HCT116 (cell line): Measurements from ENCODE around the gene ATL2. TPM values are rescaled to one million over a fixed set of nuclear protein-coding genes. Genes with fewer than 3 reads are reported as not detected.
"Not testable (repeated sequence)": the region's sequence is repeated elsewhere in the genome, so short reads cannot be mapped to it uniquely, and the experiment has no call there.

Experiments
- ATAC-seq: fragments of 200-7000 bp; cut with Tn5 transposase; 2 replicates; pipeline ENCODE4 v1.9.1; 2020; ENCODE audit warnings: mild to moderate bottlenecking, moderate library complexity
- BruUV-seq: library from RNA; stranded (reverse); fragments of 400-500 nt; replicated peaks from 2 replicates; lab custom pipeline; 2021; lab: Mats Ljungman, UMichigan
- CTCF ChIA-PET: fragments of 300-600 bp; sonication (Branson Sonifier 250); formaldehyde crosslinking; loops from one replicate; lab custom pipeline; 2021; ENCODE audit warnings: antibody characterized with exemption; lab: Charles Lee
- POLR2A ChIA-PET: fragments of 300-600, 350-600 bp; sonication (Branson Sonifier 250); formaldehyde crosslinking; loops from one replicate; lab custom pipeline; 2021; ENCODE audit warnings: antibody characterized with exemption; lab: Charles Lee
- RAD21 ChIA-PET, 2 experiments: fragments of 300-600 bp; sonication (Branson Sonifier 250); formaldehyde crosslinking; loops; one replicate each; lab custom pipeline; 2023; ENCODE audit warnings: low total read pairs in 2 of 2; ENCODE audit not compliant: uncharacterized antibody in 2 of 2, unreplicated experiment in 2 of 2, low non-redundant PET in 1 of 2; lab: Charles Lee
- DNase-seq: peaks from one replicate; pipeline ENCODE4 v3.0.0-alpha.2; 2010; ENCODE audit warnings: low read depth, low spot score
- H2AFZ ChIP-seq: fragments of 200-600 bp; shearing (Covaris generic), sonication (generic); 2 replicates; pipeline ENCODE4 v1.6.1; 2017; ENCODE audit warnings: low read depth, mixed run types, mixed read lengths, antibody characterized with exemption, low read length; ENCODE audit not compliant: poor library complexity, severe bottlenecking
- H3K27ac ChIP-seq: 2 replicates; pipeline ENCODE4 v1.5.1; 2012; ENCODE audit warnings: low read depth, low read length
- H3K27me3 ChIP-seq: fragments of 200-600 bp; sonication (generic); 2 replicates; pipeline ENCODE4 v1.6.1; 2016; ENCODE audit warnings: mixed run types, low read length, mixed read lengths; ENCODE audit not compliant: insufficient read depth
- H3K36me3 ChIP-seq, 2 experiments: fragments of 200-500 bp in 1 of 2; fragments of 200-600 bp in 1 of 2; sonication (Bioruptor generic) in 1 of 2; sonication (generic) in 1 of 2; 2 replicates each; pipeline versions ENCODE4 v1.5.1 to v1.6.1; 2014 to 2016; ENCODE audit warnings: low read length in 2 of 2, inconsistent platforms in 1 of 2, mixed read lengths in 1 of 2, mixed run types in 1 of 2; ENCODE audit not compliant: insufficient read depth in 2 of 2, control insufficient read depth in 1 of 2
- H3K4me1 ChIP-seq, 2 experiments: fragments of 200-600 bp in 1 of 2; sonication (generic) in 1 of 2; 2 replicates each; pipeline versions ENCODE4 v1.5.1 to v1.6.1; 2012 to 2017; ENCODE audit warnings: low read length in 2 of 2, inconsistent platforms in 1 of 2, mild to moderate bottlenecking in 1 of 2, mixed read lengths in 1 of 2, mixed run types in 1 of 2, moderate library complexity in 1 of 2; ENCODE audit not compliant: insufficient read depth in 2 of 2, control insufficient read depth in 1 of 2
- H3K4me2 ChIP-seq: fragments of 200-600 bp; sonication (generic); 2 replicates; pipeline ENCODE4 v1.6.1; 2017; ENCODE audit warnings: mixed run types, low read length, mixed read lengths
- H3K4me3 ChIP-seq, 2 experiments: fragments of 200-600 bp in 1 of 2; sonication (generic) in 1 of 2; replicated peaks in 1 of 2; 2 replicates each; pipeline ENCODE4 v1.5.1; 2011 to 2016; ENCODE audit warnings: low read length in 2 of 2, control low read depth in 1 of 2, low read depth in 1 of 2, mild to moderate bottlenecking in 1 of 2, mixed read lengths in 1 of 2, mixed run types in 1 of 2
- H3K79me2 ChIP-seq: fragments of 200-600 bp; sonication (generic); 2 replicates; pipeline ENCODE4 v1.6.1; 2017; ENCODE audit warnings: mild to moderate bottlenecking, mixed run types, low read length, moderate library complexity, mixed read lengths; ENCODE audit not compliant: insufficient read depth
- H3K9ac ChIP-seq: fragments of 200-600 bp; sonication (generic); 2 replicates; pipeline ENCODE4 v1.6.1; 2016; ENCODE audit warnings: low read length, mixed read lengths
- H3K9me2 ChIP-seq: fragments of 200-600 bp; sonication (generic), shearing (Covaris generic); 2 replicates; pipeline ENCODE4 v1.6.1; 2017; ENCODE audit warnings: mixed run types, mild to moderate bottlenecking, moderate library complexity; ENCODE audit not compliant: insufficient read depth
- H3K9me3 ChIP-seq, 2 experiments: fragments of 200-500 bp in 1 of 2; fragments of 200-600 bp in 1 of 2; sonication (Bioruptor generic) in 1 of 2; sonication (generic) in 1 of 2; 2 replicates each; pipeline ENCODE4 v1.6.1; 2014 to 2017; ENCODE audit warnings: low read length in 2 of 2, mixed read lengths in 2 of 2, inconsistent platforms in 1 of 2, low read depth in 1 of 2, mild to moderate bottlenecking in 1 of 2, mixed run types in 1 of 2, moderate library complexity in 1 of 2; ENCODE audit not compliant: control insufficient read depth in 1 of 2, insufficient read depth in 1 of 2
- H4K20me1 ChIP-seq: fragments of 200-600 bp; sonication (generic), shearing (Covaris generic); 2 replicates; pipeline ENCODE4 v1.6.1; 2017; ENCODE audit warnings: mixed run types, mild to moderate bottlenecking, moderate library complexity; ENCODE audit not compliant: insufficient read depth
- CBX3 ChIP-seq: IDR thresholded peaks from 2 replicates; pipeline ENCODE4 v1.6.1; 2012; ENCODE audit warnings: low read depth
- CEBPB ChIP-seq: IDR thresholded peaks from 2 replicates; pipeline ENCODE4 v1.6.1; 2012; ENCODE audit warnings: low read depth
- EGR1 ChIP-seq: IDR thresholded peaks from 2 replicates; pipeline ENCODE4 v1.6.1; 2012; ENCODE audit warnings: low read depth
- FOSL1 ChIP-seq: IDR thresholded peaks from 2 replicates; pipeline ENCODE4 v1.6.1; 2012; ENCODE audit warnings: low read depth
- SIN3A ChIP-seq: IDR thresholded peaks from 2 replicates; pipeline ENCODE4 v1.6.1; 2012; ENCODE audit warnings: low read depth
- YY1 ChIP-seq: IDR thresholded peaks from 2 replicates; pipeline ENCODE4 v1.6.1; 2011; ENCODE audit warnings: low read length, low read depth, moderate library complexity, mild to moderate bottlenecking; ENCODE audit not compliant: insufficient replicate concordance; ENCODE audit errors: extremely low read depth
- intact Hi-C: fragments of 100-400 bp; cut with micrococcal nuclease; formaldehyde crosslinking; loops from 2 replicates; pipeline ENCODE4 v1.10.0; 2022
- total RNA-seq: library from RNA; stranded (reverse); gene quantifications from one replicate; pipeline ENCODE4 v1.2.1, GENCODE V29; 2021; ENCODE audit not compliant: unreplicated experiment

ATL2 gene
- total RNA-seq, 1 experiment from 2014 or later = 80.7 TPM

- intact Hi-C loops = no loop called here
- peaks cover 90% of the 10 kb centered on the region for H3K79me2 ChIP-seq
Measured at GRCh38 chr2:38323623-38324022, 53.5 kb downstream of the ATL2 start.

GRCh38 chr2:38322224-38322914, 54.7 kb downstream of the ATL2 start:
- Histone ChIP-seq H3K27ac (no peak overlapping the region), H3K9ac (no peak overlapping the region), H3K9me2 (no peaks in the 10 kb centered on the region), H3K4me2 (no peak overlapping the region), H3K4me1 (peaks cover 14 to 16% of the 10 kb centered on the region in 2 experiments), H3K36me3 (peaks cover 4 to 7% of the 10 kb centered on the region in 2 experiments; a peak in 2 of 4 replicates), H4K20me1 (peaks cover 12% of the 10 kb centered on the region; the same call in 1 of the 2 replicates), H3K79me2 (peaks cover 83% of the 10 kb centered on the region), H3K27me3 (no peaks in the 10 kb centered on the region), H3K4me3 (no peak overlapping the region), H2AFZ (no peak overlapping the region), H3K9me3 (no peaks in the 10 kb centered on the region)
- ATAC-seq = no peak
- BruUV-seq = no TSS peak
- DNase-seq = no peak
- intact Hi-C loops = no loop called here
- no peak for TF ChIP-seq EGR1
- no peak for TF ChIP-seq CBX3
- no peak for TF ChIP-seq YY1
- TF ChIP-seq CEBPB = no peak
- RAD21 ChIA-PET = no interaction called here
- CTCF ChIA-PET = no interaction called here
- POLR2A ChIA-PET = interaction anchor here (0.7 kb wide), 2 partner anchors 111 to 124 kb away, joined by 3 read pairs; no protein-coding TSS in a partner anchor

More at GRCh38 chr2:38323623-38324022, 53.5 kb downstream of the ATL2 start:
- Histone ChIP-seq H4K20me1 (peaks cover 16% of the 10 kb centered on the region; the same call in 1 of the 2 replicates), H3K9ac (no peak overlapping the region), H2AFZ (no peak overlapping the region), H3K27me3 (no peaks in the 10 kb centered on the region), H3K4me1 (peaks cover 16 to 17% of the 10 kb centered on the region in 2 experiments), H3K9me3 (no peaks in the 10 kb centered on the region), H3K4me3 (no peak overlapping the region), H3K36me3 (no peaks in the 10 kb centered on the region), H3K4me2 (no peak overlapping the region), H3K27ac (no peak overlapping the region), H3K9me2 (no peaks in the 10 kb centered on the region)
- ChIA-PET RAD21 (no interaction called here), POLR2A (no interaction called here), CTCF (no interaction called here)
- TF ChIP-seq FOSL1 = no peak
- no peak for TF ChIP-seq SIN3A
- DNase-seq (no peak), ATAC-seq (no peak)
- BruUV-seq = no TSS peak

- H3K9me2 ChIP-seq, H4K20me1 ChIP-seq, H3K27me3 ChIP-seq, H3K9me3 ChIP-seq, DNase-seq, H3K4me2 ChIP-seq, H3K4me3 ChIP-seq, H3K4me1 ChIP-seq, H3K9ac ChIP-seq, BruUV-seq, ATAC-seq, POLR2A ChIA-PET, RAD21 ChIA-PET, H3K27ac ChIP-seq, H2AFZ ChIP-seq: not testable (repeated sequence)
- H3K79me2 ChIP-seq = peaks cover 72% of the 10 kb centered on the region
- intact Hi-C loops = loop anchor here (5.0 kb wide), 2 partner anchors 263 to 423 kb away; no protein-coding TSS in a partner anchor
- H3K36me3 ChIP-seq = peaks cover 14 to 15% of the 10 kb centered on the region in 2 experiments
- CTCF ChIA-PET = interaction anchor here (1.7 kb wide), 1 partner anchor 189 kb away, joined by 5 read pairs; no protein-coding TSS in a partner anchor
Measured at GRCh38 chr2:38319240-38319639, 57.8 kb downstream of the ATL2 start.
